GM10248 (cell line): Measurements from ENCODE around the gene DOCK1.
"Not testable (repeated sequence)": the region's sequence is repeated elsewhere in the genome, so short reads cannot be mapped to it uniquely, and the experiment has no call there.

ENCODE experiments used
- CTCF ChIA-PET: fragments of 300-600 bp; sonication (Branson Sonifier 250); formaldehyde crosslinking; extraction: SDS; loops from one replicate; lab custom pipeline; 2021; ENCODE audit warnings: antibody characterized with exemption; lab: Yijun Ruan, JAX
- POLR2A ChIA-PET: fragments of 350-650 bp; sonication (Branson Sonifier 250); formaldehyde crosslinking; extraction: SDS; loops from one replicate; lab custom pipeline; 2020; ENCODE audit warnings: antibody characterized with exemption; lab: Yijun Ruan, JAX
- DNase-seq: peaks from one replicate; pipeline ENCODE4 v3.0.0; 2012; ENCODE audit errors: extremely low spot score
- CTCF ChIP-seq: IDR thresholded peaks from 2 replicates; pipeline ENCODE4 v1.5.1; 2012; ENCODE audit warnings: mild to moderate bottlenecking, low read depth; ENCODE audit errors: extremely low read depth, missing control alignments, control extremely low read depth

Gene DOCK1

GRCh38 chr10:127307338-127307737 is 402.1 kb downstream of the DOCK1 start:
- DNase-seq = no peak
- ChIA-PET CTCF (no interaction called here), POLR2A (no interaction called here)
- no peak for TF ChIP-seq CTCF

- POLR2A ChIA-PET = no interaction called here
- CTCF ChIA-PET = no interaction called here
- TF ChIP-seq CTCF = no peak
- DNase-seq = no peak
Observed at GRCh38 chr10:127308031-127308430, 402.8 kb downstream of the DOCK1 start.

GRCh38 chr10:127309619-127310018 is 404.4 kb downstream of the DOCK1 start:
- DNase-seq, CTCF ChIA-PET, POLR2A ChIA-PET: not testable (repeated sequence)

- no peak for TF ChIP-seq CTCF
- CTCF ChIA-PET = no interaction called here
- POLR2A ChIA-PET = no interaction called here
- no peak for DNase-seq
Observed at GRCh38 chr10:127310430-127310829, 405.2 kb downstream of the DOCK1 start.

GRCh38 chr10:127310923-127311322 is 405.7 kb downstream of the DOCK1 start:
- POLR2A ChIA-PET = no interaction called here
- TF ChIP-seq CTCF = no peak

GRCh38 chr10:127313996-127314700 is 408.9 kb downstream of the DOCK1 start:
- CTCF ChIA-PET = interaction anchor here (1.0 kb wide), 1 partner anchor 13 kb away, joined by 3 read pairs; no protein-coding TSS in a partner anchor
- DNase-seq = no peak
- no peak for TF ChIP-seq CTCF
- POLR2A ChIA-PET = no interaction called here

More at GRCh38 chr10:127310923-127311322, 405.7 kb downstream of the DOCK1 start:
- CTCF ChIA-PET = no interaction called here
- DNase-seq = no peak

- no peak for DNase-seq
- ChIA-PET POLR2A (no interaction called here), CTCF (no interaction called here)
- TF ChIP-seq CTCF = no peak
Observed at GRCh38 chr10:127314797-127315196, 409.6 kb downstream of the DOCK1 start.
